Ovary (tissue), 1 donor: Measurements from ENCODE around the gene PXK.

ENCODE experiments used
- EP300 ChIP-seq: sonication (generic); formaldehyde crosslinking; IDR thresholded peaks from one replicate; pipeline ENCODE4 v1.6.1; 2017; ENCODE audit warnings: antibody characterized with exemption
- POLR2A ChIP-seq: fragments of 450-650 bp; IDR thresholded peaks from one replicate; pipeline ENCODE4 v1.6.1; 2017; ENCODE audit warnings: antibody characterized with exemption, mild to moderate bottlenecking, moderate library complexity

DNA sequence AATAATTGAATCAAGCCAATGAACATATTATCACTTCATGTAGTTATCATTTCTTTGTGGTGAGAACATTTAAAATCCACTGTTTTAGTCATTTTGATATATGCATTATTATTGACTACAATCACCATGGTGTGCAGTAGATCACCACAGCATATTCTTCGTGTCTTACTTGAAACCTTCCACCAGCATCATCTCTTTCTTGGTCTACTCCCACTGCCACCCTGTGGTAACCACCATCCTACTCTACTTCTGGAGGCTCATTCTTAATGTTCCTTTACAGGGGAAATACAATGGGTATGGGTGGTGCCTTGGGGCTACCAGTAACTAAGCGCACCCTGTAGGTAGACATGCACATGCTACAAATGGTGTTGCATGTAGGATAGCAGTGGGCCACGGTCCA, 25.4 kb downstream of the PXK start:
- no peak for TF ChIP-seq EP300
- TF ChIP-seq POLR2A, result no peak
